DMS114 treated with DMSO at 0.1 percent for 48 hours (cell line): ENCODE data around the gene DNM3.

ENCODE experiments used
- DNase-seq: peaks from one replicate; lab custom pipeline; 2025; ENCODE audit not compliant: unreplicated experiment; lab: John Stamatoyannopoulos, UW

The DNM3 gene

DNA sequence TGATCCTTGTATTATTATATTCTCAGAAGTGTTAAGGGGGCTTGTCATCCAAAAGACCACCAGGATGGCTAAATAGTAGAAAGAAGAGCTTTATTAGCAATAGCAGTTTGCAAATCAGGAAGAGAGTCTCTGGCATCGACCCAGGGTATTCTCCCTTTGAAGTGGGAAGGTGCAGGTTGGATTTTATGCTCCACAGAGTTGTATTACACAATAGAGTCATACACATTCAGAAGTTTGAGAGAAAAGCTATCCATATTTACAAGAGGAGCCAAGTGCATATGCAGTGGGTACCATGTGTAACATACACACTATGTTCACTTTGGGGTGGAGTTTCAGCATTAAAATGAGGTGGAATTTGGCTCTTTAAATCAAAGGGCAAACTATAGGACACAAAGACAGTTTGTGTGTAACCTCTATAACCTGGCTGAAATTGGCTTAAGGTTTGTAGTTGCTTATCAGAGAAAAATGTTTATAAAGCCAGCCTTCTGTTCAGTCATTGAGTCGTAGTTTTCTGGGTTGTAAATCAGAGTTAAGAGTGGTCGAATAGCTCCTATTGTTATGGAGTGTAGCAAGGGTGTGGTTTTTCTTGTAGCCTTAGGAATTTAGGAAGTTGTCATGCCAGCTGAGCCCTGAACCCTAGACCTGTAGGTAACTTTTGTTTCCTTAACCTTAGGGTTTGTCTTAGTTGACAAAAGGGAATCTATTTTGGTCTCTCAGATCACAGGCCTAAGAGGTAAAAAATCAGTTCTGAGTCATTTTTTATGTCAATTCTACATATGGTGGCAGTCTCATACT is 125.3 kb downstream of the DNM3 start:
- DNase-seq: no peak

- DNase-seq: no peak
Measured at GRCh38 chr1:171969226-171969625, 127.9 kb downstream of the DNM3 start.

DNA sequence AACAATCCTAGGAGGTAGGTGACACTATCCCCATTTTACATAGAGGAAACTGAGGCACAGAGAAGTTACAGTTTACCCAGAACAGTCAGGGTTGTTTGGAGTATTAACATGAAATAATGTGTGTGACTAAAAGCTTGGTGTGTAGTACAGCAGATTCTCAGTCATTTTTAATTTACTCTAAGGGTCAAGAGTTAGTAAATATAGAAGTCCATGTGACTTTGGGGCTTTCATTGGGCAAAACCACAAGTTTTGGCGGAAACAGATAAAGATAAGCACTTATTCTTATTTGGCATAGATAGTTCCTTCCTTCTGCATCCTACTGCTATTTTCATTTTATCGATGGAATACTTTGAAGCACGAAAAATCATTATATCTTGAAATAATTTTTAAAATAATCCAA is 128.5 kb downstream of the DNM3 start:
- DNase-seq: no peak

- no peak for DNase-seq
Measured at GRCh38 chr1:171972846-171973245, 131.5 kb downstream of the DNM3 start.

GRCh38 chr1:171973421-171973820 is 132.1 kb downstream of the DNM3 start:
- no peak for DNase-seq

DNA sequence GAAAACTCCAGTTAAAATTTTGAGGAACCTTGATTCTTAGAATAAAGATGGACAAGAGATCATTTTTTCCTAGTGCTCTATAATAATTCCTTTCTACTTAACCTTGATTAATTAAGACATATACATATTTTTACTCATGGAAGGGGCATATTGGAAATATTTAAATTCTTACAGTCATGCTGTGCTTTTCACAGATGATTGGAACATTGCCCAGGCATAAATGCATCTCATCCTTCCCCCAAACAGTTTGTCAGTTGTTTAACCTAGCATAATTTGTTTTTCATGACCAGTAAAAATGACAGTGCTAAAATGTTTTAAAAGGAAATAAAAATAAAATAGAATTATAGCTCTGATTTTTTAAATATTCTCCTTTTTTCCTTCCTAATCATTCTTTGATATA is 140.0 kb downstream of the DNM3 start:
- no peak for DNase-seq

DNA sequence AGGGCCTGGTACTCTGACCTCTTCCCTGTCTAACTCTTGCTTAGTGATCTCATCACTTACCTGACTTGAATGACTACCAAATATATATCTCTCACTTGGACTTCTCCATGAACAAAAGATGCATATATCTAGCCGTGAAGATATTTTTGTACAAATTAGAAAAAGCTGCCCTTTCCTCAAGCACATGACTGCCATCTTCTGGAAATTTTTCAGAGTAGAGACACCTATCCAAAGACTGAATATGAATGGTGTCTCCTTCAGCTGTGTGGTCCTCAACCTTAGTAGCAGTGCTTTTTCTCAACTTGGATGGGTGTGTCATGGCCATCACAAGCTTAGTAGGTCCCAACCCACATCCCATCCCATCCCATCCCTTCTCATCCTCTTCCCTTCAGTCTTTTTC is 142.3 kb downstream of the DNM3 start:
- DNase-seq: peak; percentile 46

GRCh38 chr1:171984262-171984661 is 143.0 kb downstream of the DNM3 start:
- no peak for DNase-seq

DNA sequence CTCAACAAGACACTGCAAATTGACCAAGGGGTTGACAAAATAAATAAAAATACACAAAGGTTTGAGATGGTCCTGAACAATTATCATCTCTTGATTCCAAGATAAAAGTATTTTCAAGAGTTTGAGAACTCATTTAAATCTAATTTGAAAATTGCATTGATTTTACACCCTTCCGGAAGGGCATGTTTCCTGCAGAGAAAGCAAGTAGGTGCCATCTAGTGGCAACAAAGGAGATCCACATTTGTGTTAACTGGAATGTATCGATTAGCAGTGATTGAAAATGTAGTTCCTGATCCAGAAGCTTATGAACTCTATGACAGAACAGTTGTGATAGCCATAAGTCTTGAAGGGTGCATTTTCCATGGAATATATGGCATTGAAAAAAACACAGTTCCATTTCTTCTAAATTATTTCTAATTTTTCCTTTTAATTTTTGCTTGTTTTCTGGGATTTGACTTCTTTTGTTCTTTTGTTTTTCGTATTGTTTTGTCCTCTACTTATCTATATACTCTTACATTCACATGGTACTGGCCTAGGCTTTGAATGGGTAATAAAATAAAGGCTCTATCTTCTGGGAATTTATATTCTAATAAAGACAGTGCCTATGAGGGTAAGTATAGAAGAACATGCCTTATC is 143.7 kb downstream of the DNM3 start:
- peak; percentile 20 for DNase-seq

DNA sequence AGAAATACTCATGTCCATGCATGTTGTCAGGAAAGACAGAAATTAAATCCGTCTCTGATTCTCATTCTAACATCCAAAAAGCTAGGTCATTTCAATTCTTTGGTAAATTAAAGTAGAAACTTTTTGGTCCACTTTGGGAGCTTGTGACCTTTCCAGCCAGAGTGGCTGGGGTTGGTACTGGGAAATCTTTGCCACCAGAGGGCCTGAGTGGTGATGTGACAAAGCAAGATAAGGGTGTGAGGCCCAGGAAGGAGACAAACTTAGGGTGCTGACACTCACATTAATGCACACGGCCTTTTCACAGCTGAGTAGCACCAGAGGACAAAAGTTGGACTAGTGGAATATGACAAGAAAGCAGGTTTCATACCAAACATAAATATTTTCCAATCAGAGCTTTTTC is 144.3 kb downstream of the DNM3 start:
- DNase-seq: no peak

- no peak for DNase-seq
Measured at GRCh38 chr1:171988243-171988885, 147.1 kb downstream of the DNM3 start.

DNA sequence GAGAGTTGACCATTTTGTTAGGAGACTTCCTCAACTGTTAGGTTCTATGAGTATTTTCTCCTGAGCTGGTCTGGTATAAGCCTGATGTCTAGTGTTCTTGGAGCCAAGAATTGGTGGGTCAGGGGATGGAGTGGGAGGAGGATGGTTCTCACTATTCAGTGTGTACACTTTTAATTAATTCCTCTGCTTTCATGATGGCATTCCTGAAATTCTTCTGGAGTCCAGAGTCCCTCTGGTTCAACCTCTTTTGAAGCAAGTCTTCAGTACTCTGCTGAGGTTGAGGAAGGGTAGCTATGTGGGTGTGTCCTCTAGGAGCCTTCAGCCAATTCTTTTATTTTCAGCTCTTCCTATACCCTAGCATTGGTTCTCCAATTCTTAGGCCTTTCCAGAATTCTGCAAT is 149.1 kb downstream of the DNM3 start:
- DNase-seq: no peak

DNA sequence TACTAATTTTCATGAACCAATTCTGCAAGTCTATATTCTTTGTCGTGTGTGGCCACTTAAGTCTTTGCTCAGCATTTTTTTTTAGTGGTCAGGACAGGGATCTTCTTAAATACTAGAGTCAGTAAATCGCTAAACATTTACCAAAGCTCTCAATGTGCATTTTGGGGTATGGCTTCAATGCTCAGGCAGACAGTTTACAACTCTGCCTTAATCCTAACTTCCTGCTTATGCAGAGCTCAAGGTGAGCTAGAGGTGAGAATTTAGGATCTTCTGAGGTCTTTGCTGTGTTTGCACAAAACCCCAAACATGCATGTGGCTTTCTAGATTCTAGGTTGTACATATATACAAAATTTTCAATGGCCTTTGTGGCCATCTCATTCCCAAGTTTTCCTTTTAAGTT is 153.0 kb downstream of the DNM3 start:
- no peak for DNase-seq

- no peak for DNase-seq
Measured at GRCh38 chr1:171995573-171995972, 154.3 kb downstream of the DNM3 start.

- no peak for DNase-seq
Measured at GRCh38 chr1:171997936-171998335, 156.6 kb downstream of the DNM3 start.

GRCh38 chr1:171998711-171999110 is 157.4 kb downstream of the DNM3 start:
- DNase-seq: no peak

- no peak for DNase-seq
Measured at GRCh38 chr1:171999756-172000155, 158.5 kb downstream of the DNM3 start.

- no peak for DNase-seq
Measured at GRCh38 chr1:172001288-172001687, 160.0 kb downstream of the DNM3 start.

DNA sequence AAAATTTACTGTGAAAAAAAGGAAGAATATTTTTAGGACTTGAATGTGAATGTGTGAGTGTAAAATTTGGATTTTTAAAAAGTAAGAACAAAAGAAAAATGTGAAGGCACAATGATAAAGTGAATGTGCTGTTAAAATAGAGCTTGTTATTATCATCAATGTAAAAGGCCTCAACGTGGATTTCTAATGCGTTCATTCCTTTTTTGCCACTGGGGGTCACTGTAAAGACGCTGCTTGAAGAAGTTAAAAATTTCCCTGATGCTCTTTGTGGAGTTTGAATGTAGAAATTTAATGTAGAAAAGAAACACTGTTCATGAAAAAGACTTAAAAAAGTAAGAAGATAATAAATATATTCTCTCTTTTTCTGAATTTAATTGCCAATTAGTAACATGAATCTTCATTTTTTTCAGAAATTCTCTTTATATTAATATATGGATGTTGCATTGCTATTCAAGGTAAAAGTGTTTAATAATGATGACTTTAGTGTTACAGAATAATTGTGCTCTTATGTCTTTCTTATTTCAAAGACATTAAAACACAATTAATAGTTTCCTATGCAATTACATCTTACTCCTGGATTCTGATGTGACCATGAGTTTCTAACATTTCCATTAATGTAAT is 161.5 kb downstream of the DNM3 start:
- peak; percentile 74 for DNase-seq

- no peak for DNase-seq
Measured at GRCh38 chr1:172003766-172004530, 162.7 kb downstream of the DNM3 start.

- DNase-seq: no peak
Measured at GRCh38 chr1:172004671-172005070, 163.4 kb downstream of the DNM3 start.
